ENCODE data around the gene MED23. TPM values are rescaled to one million over a fixed set of nuclear protein-coding genes. Genes with fewer than 3 reads are reported as not detected.

The MED23 gene
- total and polyA plus RNA-seq, 9 of the 15 experiments (the other 6 are each of a cell fraction or from before 2014, with no cell fraction given) = 13.7 to 61.2 (median 27.2) TPM

- TF ChIP-seq ZNF444 (CRISPR knock-in tag; IDR thresholded peaks at IDR 0.05) (0 out of 2 replicates have a peak, but pooled peaks have one; percentile 7), NBN (IDR thresholded peaks at IDR 0.05; ENCODE audit: low read depth) (peak; percentile 88), ETV6 (IDR thresholded peaks at IDR 0.05; ENCODE audit: borderline replicate concordance in 1 of 2, low read depth in 2 of 2, low read length in 1 of 2) (0 out of 4 replicates have a peak, but pooled peaks of 1 of the 2 experiments have one; percentile 50), ETV6 (CRISPR knock-in tag; IDR thresholded peaks at IDR 0.05; ENCODE audit: borderline replicate concordance) (peak; percentile 73; the same call in 1 of the 2 replicates), NFATC3 (IDR thresholded peaks at IDR 0.05) (peak; percentile 46; the same call in 1 of the 2 replicates), RBFOX2 (IDR thresholded peaks at IDR 0.05; ENCODE audit: low read depth, low read length) (peak; percentile 91), HDAC3 (IDR thresholded peaks at IDR 0.05; ENCODE audit: borderline replicate concordance, partially characterized antibody) (peak; percentile 19), E2F1 (CRISPR knock-in tag; IDR thresholded peaks at IDR 0.05) (peak; percentile 79; the same call in 1 of the 2 replicates), HDAC2 (IDR thresholded peaks at IDR 0.05) (no peak; the same call in 1 of the 2 replicates), SRSF1 (IDR thresholded peaks at IDR 0.05; ENCODE audit: low read depth, low read length) (no peak), RAD21 (CRISPR knock-in tag; conservative IDR thresholded peaks at IDR 0.05 in 1 of 2, IDR thresholded peaks at IDR 0.05 in 1 of 2) (peak; percentile 77 to 88), ADNP (tag; IDR thresholded peaks at IDR 0.05) (peak; percentile 71), ZNF407 (IDR thresholded peaks at IDR 0.05; ENCODE audit: low read depth) (peak; percentile 80)
These were observed at the start of gene MED23 (continued) for GRCh38 chr6:131627724-131628682.
